DND-41 (cell line): ENCODE data around the gene BACH1.

Experiments
- EZH2 ChIP-seq: IDR thresholded peaks from 3 replicates; pipeline ENCODE4 v1.6.1; 2012; ENCODE audit warnings: borderline replicate concordance, low read depth, mild to moderate bottlenecking, moderate library complexity, low read length, inconsistent platforms; ENCODE audit not compliant: severe bottlenecking
- TF ChIP-seq, protein P1 (sequence below): IDR thresholded peaks from 2 replicates; pipeline ENCODE4 v1.5.1; 2012; ENCODE audit warnings: borderline replicate concordance, low read length, moderate library complexity, mild to moderate bottlenecking; ENCODE audit not compliant: poor library complexity, severe bottlenecking; ENCODE audit errors: extremely low read depth

GRCh38 chr21:29394051-29394450, 95.3 kb downstream of the BACH1 start:
- TF ChIP-seq, protein P1, sequence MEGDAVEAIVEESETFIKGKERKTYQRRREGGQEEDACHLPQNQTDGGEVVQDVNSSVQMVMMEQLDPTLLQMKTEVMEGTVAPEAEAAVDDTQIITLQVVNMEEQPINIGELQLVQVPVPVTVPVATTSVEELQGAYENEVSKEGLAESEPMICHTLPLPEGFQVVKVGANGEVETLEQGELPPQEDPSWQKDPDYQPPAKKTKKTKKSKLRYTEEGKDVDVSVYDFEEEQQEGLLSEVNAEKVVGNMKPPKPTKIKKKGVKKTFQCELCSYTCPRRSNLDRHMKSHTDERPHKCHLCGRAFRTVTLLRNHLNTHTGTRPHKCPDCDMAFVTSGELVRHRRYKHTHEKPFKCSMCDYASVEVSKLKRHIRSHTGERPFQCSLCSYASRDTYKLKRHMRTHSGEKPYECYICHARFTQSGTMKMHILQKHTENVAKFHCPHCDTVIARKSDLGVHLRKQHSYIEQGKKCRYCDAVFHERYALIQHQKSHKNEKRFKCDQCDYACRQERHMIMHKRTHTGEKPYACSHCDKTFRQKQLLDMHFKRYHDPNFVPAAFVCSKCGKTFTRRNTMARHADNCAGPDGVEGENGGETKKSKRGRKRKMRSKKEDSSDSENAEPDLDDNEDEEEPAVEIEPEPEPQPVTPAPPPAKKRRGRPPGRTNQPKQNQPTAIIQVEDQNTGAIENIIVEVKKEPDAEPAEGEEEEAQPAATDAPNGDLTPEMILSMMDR = no peak
- no peak for TF ChIP-seq EZH2
